ENCODE results near the gene SLC6A13.

- no peak for TF ChIP-seq CTCF (IDR thresholded peaks at IDR 0.05; ENCODE audit: low read length)
- no peak for TF ChIP-seq EZH2 (IDR thresholded peaks at IDR 0.05; ENCODE audit: borderline replicate concordance, low read length)
Observed at GRCh38 chr12:256225-256624, 6.4 kb downstream of the SLC6A13 start.
